ENCODE results near the gene CSNK1G3. TPM values are rescaled to one million over a fixed set of nuclear protein-coding genes. Genes with fewer than 3 reads are reported as not detected.

Gene CSNK1G3
- total RNA-seq, 1 experiment from 2014 or later, result 51.1 TPM

- H2AFZ ChIP-seq (ENCODE audit: low read depth, low read length, poor library complexity, severe bottlenecking), result no peak overlapping the region
- no peak for ATAC-seq
- no TSS peak for BruUV-seq (replicated peaks)
- intact Hi-C loops (cut with micrococcal nuclease), result no loop called here
- H3K27me3 ChIP-seq (ENCODE audit: insufficient read depth, low read length), result no peaks in the 10 kb centered on the region
- H3K9me3 ChIP-seq (ENCODE audit: control insufficient read depth in 1 of 2, insufficient read depth in 1 of 2, low read depth in 1 of 2, low read length in 2 of 2), result no peaks in the 10 kb centered on the region
- H3K4me3 ChIP-seq (replicated peaks in 1 of 2; ENCODE audit: low read depth in 1 of 2, low read length in 2 of 2), result no peak overlapping the region
- POLR2A ChIA-PET, result no interaction called here
- RAD21 ChIA-PET (ENCODE audit: low non-redundant PET in 1 of 2, low total read pairs in 2 of 2, uncharacterized antibody in 2 of 2, unreplicated experiment in 2 of 2), result no interaction called here
- no peak overlapping the region for H3K27ac ChIP-seq (ENCODE audit: low read depth, low read length)
- no peak overlapping the region for H3K9ac ChIP-seq (ENCODE audit: low read length)
- no peak overlapping the region for H3K4me2 ChIP-seq (ENCODE audit: low read length)
- CTCF ChIA-PET, result no interaction called here
- TF ChIP-seq ZFX (IDR thresholded peaks at IDR 0.05), result no peak
- no peak for TF ChIP-seq POLR2AphosphoS5 (IDR thresholded peaks at IDR 0.05; ENCODE audit: low read depth, low read length)
- TF ChIP-seq ELF1 (IDR thresholded peaks at IDR 0.05; ENCODE audit: borderline replicate concordance, low read depth), result no peak
- no peak for TF ChIP-seq POLR2A (IDR thresholded peaks at IDR 0.05; ENCODE audit: borderline replicate concordance, extremely low read depth, insufficient read depth, insufficient read length)
- no peak for TF ChIP-seq EZH2 (IDR thresholded peaks at IDR 0.05)
- TF ChIP-seq CEBPB (IDR thresholded peaks at IDR 0.05; ENCODE audit: low read depth), result no peak
- TF ChIP-seq CTCF (IDR thresholded peaks at IDR 0.05 in 2 of 3, conservative IDR thresholded peaks at IDR 0.05 in 1 of 3; ENCODE audit: borderline replicate concordance in 1 of 3, insufficient read depth in 1 of 3, low read depth in 2 of 3, low read length in 2 of 3), result no peak
- TF ChIP-seq JUND (IDR thresholded peaks at IDR 0.05), result no peak
- TF ChIP-seq YY1 (IDR thresholded peaks at IDR 0.05; ENCODE audit: extremely low read depth, insufficient replicate concordance, low read depth, low read length), result no peak
- TF ChIP-seq ZNF274 (IDR thresholded peaks at IDR 0.05; ENCODE audit: low read depth, low read length), result no peak
- no peak for TF ChIP-seq TCF7L2 (IDR thresholded peaks at IDR 0.05; ENCODE audit: borderline replicate concordance, extremely low read depth, insufficient read depth, insufficient read length)
- no peak for TF ChIP-seq RAD21 (IDR thresholded peaks at IDR 0.05; ENCODE audit: low read depth)
- TF ChIP-seq EZH2phosphoT487 (IDR thresholded peaks at IDR 0.05; ENCODE audit: borderline replicate concordance), result no peak
- no peak for TF ChIP-seq SIN3A (IDR thresholded peaks at IDR 0.05; ENCODE audit: low read depth)
- no peak for TF ChIP-seq CBX3 (IDR thresholded peaks at IDR 0.05; ENCODE audit: low read depth)
- TF ChIP-seq, protein P1, sequence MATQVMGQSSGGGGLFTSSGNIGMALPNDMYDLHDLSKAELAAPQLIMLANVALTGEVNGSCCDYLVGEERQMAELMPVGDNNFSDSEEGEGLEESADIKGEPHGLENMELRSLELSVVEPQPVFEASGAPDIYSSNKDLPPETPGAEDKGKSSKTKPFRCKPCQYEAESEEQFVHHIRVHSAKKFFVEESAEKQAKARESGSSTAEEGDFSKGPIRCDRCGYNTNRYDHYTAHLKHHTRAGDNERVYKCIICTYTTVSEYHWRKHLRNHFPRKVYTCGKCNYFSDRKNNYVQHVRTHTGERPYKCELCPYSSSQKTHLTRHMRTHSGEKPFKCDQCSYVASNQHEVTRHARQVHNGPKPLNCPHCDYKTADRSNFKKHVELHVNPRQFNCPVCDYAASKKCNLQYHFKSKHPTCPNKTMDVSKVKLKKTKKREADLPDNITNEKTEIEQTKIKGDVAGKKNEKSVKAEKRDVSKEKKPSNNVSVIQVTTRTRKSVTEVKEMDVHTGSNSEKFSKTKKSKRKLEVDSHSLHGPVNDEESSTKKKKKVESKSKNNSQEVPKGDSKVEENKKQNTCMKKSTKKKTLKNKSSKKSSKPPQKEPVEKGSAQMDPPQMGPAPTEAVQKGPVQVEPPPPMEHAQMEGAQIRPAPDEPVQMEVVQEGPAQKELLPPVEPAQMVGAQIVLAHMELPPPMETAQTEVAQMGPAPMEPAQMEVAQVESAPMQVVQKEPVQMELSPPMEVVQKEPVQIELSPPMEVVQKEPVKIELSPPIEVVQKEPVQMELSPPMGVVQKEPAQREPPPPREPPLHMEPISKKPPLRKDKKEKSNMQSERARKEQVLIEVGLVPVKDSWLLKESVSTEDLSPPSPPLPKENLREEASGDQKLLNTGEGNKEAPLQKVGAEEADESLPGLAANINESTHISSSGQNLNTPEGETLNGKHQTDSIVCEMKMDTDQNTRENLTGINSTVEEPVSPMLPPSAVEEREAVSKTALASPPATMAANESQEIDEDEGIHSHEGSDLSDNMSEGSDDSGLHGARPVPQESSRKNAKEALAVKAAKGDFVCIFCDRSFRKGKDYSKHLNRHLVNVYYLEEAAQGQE (IDR thresholded peaks at IDR 0.05; ENCODE audit: low read depth), result no peak
- no peak for TF ChIP-seq SRF (IDR thresholded peaks at IDR 0.05; ENCODE audit: low read depth)
- no peak for TF ChIP-seq EGR1 (IDR thresholded peaks at IDR 0.05; ENCODE audit: low read depth)
- DNase-seq (ENCODE audit: low read depth, low spot score), result no peak
- no peaks in the 10 kb centered on the region for H3K36me3 ChIP-seq (ENCODE audit: control insufficient read depth in 1 of 2, insufficient read depth in 2 of 2, low read length in 2 of 2)
- H3K9me2 ChIP-seq (ENCODE audit: insufficient read depth), result no peaks in the 10 kb centered on the region
- H4K20me1 ChIP-seq (ENCODE audit: insufficient read depth), result no peaks in the 10 kb centered on the region
- H3K4me1 ChIP-seq (ENCODE audit: control insufficient read depth in 1 of 2, insufficient read depth in 2 of 2, low read length in 2 of 2), result no peaks in the 10 kb centered on the region
- no peaks in the 10 kb centered on the region for H3K79me2 ChIP-seq (ENCODE audit: insufficient read depth, low read length)
These were observed 89.6 kb downstream of the CSNK1G3 start for GRCh38 chr5:123601610-123602009.

All from HCT116 (cell line).